22Rv1 (cell line): ENCODE results near the gene SLC11A1.

Source experiments
- H3K27ac ChIP-seq: fragments of 450-650 bp; 2 replicates; pipeline ENCODE4 v1.5.1; 2017
- CTCF ChIP-seq: fragments of 450-650 bp; IDR thresholded peaks from 2 replicates; pipeline ENCODE4 v1.5.1; 2017; ENCODE audit warnings: mild to moderate bottlenecking
- ZFX ChIP-seq: fragments of 450-650 bp; IDR thresholded peaks from 2 replicates; pipeline ENCODE4 v1.6.1; 2017; ENCODE audit warnings: antibody characterized with exemption, borderline replicate concordance

The SLC11A1 gene

GRCh38 chr2:218386505-218387368, 4.7 kb downstream of the SLC11A1 start:
- TF ChIP-seq CTCF, result no peak
- no peak for TF ChIP-seq ZFX
- peak overlapping the region; percentile 74 for H3K27ac ChIP-seq

GRCh38 chr2:218387369-218388194, 5.5 kb downstream of the SLC11A1 start:
- peak overlapping the region; percentile 74 for H3K27ac ChIP-seq
- TF ChIP-seq ZFX, result no peak
- TF ChIP-seq CTCF, result no peak

- H3K27ac ChIP-seq, result no peak overlapping the region
- TF ChIP-seq ZFX (no peak), CTCF (no peak)
Measured at GRCh38 chr2:218389333-218390150, 7.5 kb downstream of the SLC11A1 start.

- no peak overlapping the region for H3K27ac ChIP-seq
Measured at GRCh38 chr2:218391202-218391601, 9.1 kb downstream of the SLC11A1 start.

GRCh38 chr2:218392459-218392858, 10.4 kb downstream of the SLC11A1 start:
- TF ChIP-seq CTCF (no peak), ZFX (no peak)
- no peak overlapping the region for H3K27ac ChIP-seq

More at GRCh38 chr2:218391202-218391601, 9.1 kb downstream of the SLC11A1 start:
- no peak for TF ChIP-seq CTCF
- TF ChIP-seq ZFX, result no peak

- no peak for TF ChIP-seq CTCF
- H3K27ac ChIP-seq, result no peak overlapping the region
Measured at GRCh38 chr2:218392891-218393462, 10.9 kb downstream of the SLC11A1 start.
